GM18505 (cell line): ENCODE results near the gene LTBP4.

Source experiments
- ATAC-seq: cut with Tn5 transposase; IDR thresholded peaks from one replicate; pipeline ENCODE4 v1.9.1; 2021; ENCODE audit not compliant: unreplicated experiment
- POLR2A ChIP-seq: IDR thresholded peaks from 4 replicates; pipeline ENCODE4 v1.6.1; 2011; ENCODE audit warnings: borderline replicate concordance; ENCODE audit not compliant: insufficient read depth, insufficient read length; ENCODE audit errors: extremely low read depth

Gene LTBP4

GRCh38 chr19:40565910-40566495, 35.2 kb upstream of the LTBP4 start:
- no peak for TF ChIP-seq POLR2A
- no peak for ATAC-seq

DNA sequence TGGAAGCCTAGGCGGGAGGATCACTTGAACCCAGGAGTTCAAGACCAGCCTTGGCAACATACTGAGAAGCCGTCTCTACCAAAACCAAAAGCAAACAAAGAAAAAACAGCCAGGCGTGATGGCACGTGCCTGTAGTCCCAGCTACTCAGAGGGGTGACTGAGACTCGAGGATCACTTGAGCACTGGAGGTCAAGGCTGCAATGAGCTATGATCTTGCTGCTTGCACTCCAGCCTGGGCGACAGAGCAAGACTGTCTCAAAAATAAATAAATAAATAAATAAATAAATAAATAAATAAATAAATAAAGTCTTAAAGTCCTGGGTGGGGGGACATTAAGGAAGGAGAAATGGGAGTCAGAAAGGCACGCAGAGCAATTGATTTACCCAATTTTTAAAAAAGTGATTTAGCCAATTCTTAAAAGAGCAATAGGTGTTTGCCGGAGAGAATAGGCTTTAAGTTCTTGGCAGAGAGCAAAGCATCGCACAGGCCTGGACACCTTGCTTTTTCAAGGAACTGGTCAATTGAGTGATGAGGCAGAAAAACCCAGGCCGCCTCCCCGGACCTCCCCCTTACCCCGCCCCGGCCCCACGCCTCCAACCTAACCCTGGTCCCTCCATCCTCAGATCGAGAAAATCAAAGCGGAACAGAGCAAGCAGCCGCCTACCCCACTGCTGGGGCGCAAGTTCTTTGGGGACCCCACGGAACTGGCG, 34.0 kb upstream of the LTBP4 start:
- TF ChIP-seq POLR2A = no peak
- ATAC-seq = no peak

DNA sequence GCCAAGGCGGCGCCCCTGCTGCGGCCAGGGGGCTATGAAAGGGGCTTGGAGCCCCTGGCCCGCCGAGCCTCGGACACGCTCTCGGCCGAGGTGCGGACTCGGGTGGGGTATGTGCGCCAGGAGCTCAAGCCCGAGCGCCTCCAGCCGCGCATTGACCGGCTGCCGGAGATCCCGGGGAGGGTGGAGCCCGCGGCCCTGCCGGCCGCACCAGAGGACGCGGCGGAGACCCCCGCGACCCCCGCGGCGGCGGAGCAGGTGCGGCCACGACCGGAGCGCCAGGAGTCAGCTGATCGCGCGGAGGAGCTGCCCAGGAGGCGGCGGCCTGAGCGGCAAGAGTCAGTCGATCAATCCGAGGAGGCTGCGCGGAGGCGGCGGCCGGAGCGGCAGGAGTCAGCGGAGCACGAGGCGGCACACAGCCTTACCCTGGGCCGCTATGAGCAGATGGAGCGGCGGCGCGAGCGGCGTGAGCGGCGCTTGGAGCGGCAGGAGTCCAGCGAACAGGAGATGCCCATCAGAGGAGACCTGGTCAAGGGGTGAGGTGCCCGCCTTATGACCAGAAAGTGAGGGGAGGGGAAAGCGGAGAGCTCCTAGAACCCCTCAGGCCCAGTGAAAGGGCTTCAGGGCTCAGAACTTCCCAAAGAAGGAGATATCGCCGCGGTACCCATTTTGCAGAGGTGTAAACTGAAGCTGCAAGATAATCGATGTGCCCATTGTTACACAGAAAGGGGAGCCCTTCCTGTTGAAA, 33.2 kb upstream of the LTBP4 start:
- TF ChIP-seq POLR2A = no peak
- no peak for ATAC-seq

- peak; percentile 78 for ATAC-seq
These were observed 30.7 kb upstream of the LTBP4 start for GRCh38 chr19:40570313-40571004.

GRCh38 chr19:40571005-40571318, 30.2 kb upstream of the LTBP4 start:
- TF ChIP-seq POLR2A = no peak
- ATAC-seq = no peak

More at GRCh38 chr19:40570313-40571004, 30.7 kb upstream of the LTBP4 start:
- TF ChIP-seq POLR2A = no peak

GRCh38 chr19:40571831-40572495, 29.2 kb upstream of the LTBP4 start:
- no peak for ATAC-seq

DNA sequence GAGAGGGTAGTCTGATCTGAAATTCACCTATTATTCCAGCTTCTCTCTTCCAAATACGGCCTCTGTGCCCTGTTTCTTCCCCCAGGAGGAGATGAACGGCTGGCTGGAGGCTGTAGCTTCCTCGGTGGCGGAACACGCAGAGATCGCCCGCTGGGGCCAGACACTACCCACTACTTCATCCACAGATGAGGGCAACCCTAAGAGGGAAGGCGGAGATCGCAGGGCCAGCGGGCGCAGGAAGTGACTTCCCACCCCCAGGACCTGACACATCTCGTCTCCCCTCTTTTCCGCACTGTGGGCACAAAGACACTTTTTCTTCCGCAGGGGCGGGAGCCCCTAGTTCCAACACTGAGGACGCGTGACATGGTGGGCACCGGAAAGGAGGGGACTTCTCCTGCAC, 25.8 kb upstream of the LTBP4 start:
- ATAC-seq = no peak
- no peak for TF ChIP-seq POLR2A

More at GRCh38 chr19:40571831-40572495, 29.2 kb upstream of the LTBP4 start:
- TF ChIP-seq POLR2A = no peak

GRCh38 chr19:40576151-40576584, 25.0 kb upstream of the LTBP4 start:
- ATAC-seq = peak; percentile 12
- TF ChIP-seq POLR2A = no peak

- peak; percentile 87 for TF ChIP-seq POLR2A
- peak; percentile 85 for ATAC-seq
These were observed 24.4 kb upstream of the LTBP4 start, which contains the start of gene SHKBP1 for GRCh38 chr19:40576585-40577451. TSS of gene SHKBP1 (plus strand) at chr19:40576873. CDS start at chr19:40576900, 27 bp downstream.

GRCh38 chr19:40578442-40578908, 22.7 kb upstream of the LTBP4 start:
- no peak for ATAC-seq

DNA sequence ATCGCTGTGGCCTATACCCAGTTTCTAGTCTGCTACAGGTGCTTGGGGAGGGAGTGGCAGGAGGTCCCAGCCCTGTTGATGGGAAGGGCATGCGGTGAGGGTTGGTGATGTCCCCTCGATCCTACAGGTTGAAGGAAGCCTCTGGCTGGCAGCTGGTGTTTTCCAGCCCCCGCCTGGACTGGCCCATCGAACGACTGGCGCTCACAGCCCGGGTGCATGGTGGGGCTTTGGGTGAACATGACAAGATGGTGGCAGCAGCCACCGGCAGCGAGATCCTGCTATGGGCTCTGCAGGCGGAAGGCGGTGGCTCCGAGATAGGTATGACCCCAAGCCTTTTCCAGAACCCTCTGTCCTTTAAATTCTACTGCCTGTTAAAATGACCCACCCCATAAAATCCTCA, 20.6 kb upstream of the LTBP4 start:
- ATAC-seq = no peak
- no peak for TF ChIP-seq POLR2A

More at GRCh38 chr19:40578442-40578908, 22.7 kb upstream of the LTBP4 start:
- no peak for TF ChIP-seq POLR2A

- no peak for TF ChIP-seq POLR2A
- ATAC-seq = no peak
These were observed 19.6 kb upstream of the LTBP4 start for GRCh38 chr19:40581531-40581930.
